Sigmoid colon (tissue), 3 donors: ENCODE data around the gene HCN4.

Experiments
- CTCF ChIP-seq, 4 experiments: fragments of 450-650 bp in 3 of 4; fragments of 200-600 bp in 1 of 4; IDR thresholded peaks; one replicate each; pipeline ENCODE4 v1.5.1; 2016 to 2019; ENCODE audit warnings: antibody characterized with exemption in 4 of 4, mild to moderate bottlenecking in 3 of 4, moderate library complexity in 2 of 4
- POLR2A ChIP-seq, 2 donors: fragments of 450-650 bp; IDR thresholded peaks; one replicate each; pipeline ENCODE4 v1.6.1; 2016; ENCODE audit warnings: antibody characterized with exemption in 2 of 2, mild to moderate bottlenecking in 2 of 2, moderate library complexity in 2 of 2

GRCh38 chr15:73392025-73392424 is 23.3 kb upstream of the HCN4 start:
- TF ChIP-seq POLR2A (IDR thresholded peaks at IDR 0.05), result no peak
- TF ChIP-seq CTCF (IDR thresholded peaks at IDR 0.05), result no peak
